Left renal pelvis (tissue), 4 donors: ENCODE measurements around the gene DKK3. TPM values are rescaled to one million over a fixed set of nuclear protein-coding genes. Genes with fewer than 3 reads are reported as not detected.

Experiments used
- DNase-seq, 4 donors: peaks; one replicate each; pipeline ENCODE4 v3.0.0-alpha.2; 2013; ENCODE audit warnings: low read depth in 4 of 4, low spot score in 3 of 4
- polyA plus RNA-seq, 4 donors: library from polyadenylated mRNA; unstranded; fragments of 120-200 nt; gene quantifications; one replicate each; pipeline ENCODE4 v1.2.1, GENCODE V29; 2013; ENCODE audit not compliant: insufficient read length in 4 of 4

DKK3 gene
- polyA plus RNA-seq, 4 donors, result 47.6 to 320 (median 95.1) TPM

DNA sequence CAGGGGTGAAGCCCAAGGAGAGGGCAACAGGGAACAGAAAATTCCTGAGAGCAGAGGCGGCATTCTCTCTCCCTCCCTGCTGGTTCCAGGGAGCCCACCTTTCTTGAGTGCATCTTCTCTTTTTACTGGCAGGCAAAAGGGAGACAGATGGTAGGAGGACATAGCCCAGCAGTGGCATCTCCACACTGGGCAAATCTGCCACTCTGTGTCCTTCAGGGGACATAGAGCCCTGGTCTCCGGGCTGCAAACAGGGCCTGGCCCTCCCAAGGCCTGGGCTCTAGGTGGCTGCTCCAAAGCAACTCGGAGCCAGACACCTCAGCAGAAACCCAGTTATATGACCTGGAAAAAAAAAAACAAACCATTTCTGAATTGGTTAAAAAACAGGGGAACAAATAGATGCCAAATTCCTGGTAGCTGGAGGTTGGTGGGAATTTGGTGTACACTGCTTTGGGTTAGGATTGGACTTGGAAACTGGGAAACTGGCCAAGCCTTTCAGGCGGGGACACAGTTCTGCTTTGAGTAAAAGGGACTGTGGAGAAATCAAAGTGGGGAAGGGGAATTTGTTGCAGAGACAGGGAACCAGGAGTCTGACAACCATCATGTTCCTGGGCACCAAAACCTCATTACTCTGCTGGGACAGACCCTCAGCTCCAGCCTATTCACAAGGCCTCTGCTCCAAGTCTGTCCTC, 23.6 kb upstream of the DKK3 start:
- no peak for DNase-seq

DNA sequence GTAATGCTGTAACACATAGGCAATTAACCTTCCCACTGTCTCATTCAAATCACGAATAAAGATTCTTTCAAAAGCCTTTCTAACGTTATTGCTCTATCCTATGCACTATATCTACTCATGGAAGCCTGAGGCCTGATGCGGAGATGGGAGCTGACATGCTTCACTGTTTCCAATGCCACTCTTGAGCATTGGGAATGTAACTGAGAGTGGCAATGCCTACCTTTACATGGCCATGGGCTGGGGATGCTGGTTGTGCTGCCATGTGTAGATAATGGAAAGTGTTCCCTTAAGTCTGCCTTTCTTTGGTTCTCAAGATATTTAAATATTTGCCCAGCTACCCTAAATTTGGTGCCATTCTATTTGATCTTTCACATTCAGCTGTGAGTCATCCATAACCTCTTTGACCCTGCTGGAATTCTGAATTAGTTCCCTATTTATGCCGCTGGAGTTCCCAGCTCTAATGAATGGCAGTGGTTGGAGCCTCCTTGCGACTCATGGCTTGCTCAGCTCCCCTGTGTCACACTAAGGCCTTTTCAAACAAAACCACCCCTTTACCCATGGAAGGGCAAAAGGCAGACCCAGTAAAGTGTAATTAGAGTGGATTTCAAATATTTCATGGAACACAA, 21.4 kb upstream of the DKK3 start:
- no peak for DNase-seq

DNA sequence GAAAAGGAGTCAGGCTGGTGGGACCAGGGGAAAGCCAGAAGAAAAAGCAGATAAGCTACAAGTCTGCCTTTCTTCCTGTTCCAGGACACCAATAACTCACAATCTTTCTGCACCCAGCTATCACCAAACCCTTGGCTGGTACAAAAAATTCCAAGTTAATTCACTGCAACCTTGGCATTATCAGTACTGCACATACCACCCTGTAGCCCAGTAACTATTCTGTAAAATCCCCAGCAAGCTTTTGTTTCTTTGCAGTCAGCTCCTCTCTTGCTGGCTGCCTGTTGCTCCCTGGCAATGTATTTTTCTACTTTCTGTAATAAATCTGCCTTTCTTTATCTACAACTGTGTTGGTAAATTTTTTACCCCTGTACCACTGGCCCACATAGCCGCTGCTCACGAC, 20.7 kb upstream of the DKK3 start:
- no peak for DNase-seq

DNA sequence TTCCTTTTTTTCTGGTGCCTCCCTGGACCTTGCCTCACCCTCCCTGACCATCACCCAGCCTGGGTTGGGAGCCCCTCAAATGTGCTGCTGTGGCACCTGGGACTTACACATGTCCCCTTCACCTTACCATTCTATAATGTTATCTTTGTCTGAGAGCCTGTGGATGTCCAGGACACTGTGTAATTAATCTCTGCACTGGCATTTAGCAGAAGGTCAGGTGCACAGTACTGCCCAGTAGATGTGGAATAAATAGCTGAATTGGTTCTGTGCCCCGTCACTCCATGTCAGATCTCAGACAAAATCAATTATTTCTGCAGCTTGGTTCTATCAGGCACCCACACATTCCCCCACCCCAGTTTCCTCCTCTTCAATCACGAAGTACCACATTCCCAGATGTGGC, 19.9 kb upstream of the DKK3 start:
- DNase-seq, result no peak

DNA sequence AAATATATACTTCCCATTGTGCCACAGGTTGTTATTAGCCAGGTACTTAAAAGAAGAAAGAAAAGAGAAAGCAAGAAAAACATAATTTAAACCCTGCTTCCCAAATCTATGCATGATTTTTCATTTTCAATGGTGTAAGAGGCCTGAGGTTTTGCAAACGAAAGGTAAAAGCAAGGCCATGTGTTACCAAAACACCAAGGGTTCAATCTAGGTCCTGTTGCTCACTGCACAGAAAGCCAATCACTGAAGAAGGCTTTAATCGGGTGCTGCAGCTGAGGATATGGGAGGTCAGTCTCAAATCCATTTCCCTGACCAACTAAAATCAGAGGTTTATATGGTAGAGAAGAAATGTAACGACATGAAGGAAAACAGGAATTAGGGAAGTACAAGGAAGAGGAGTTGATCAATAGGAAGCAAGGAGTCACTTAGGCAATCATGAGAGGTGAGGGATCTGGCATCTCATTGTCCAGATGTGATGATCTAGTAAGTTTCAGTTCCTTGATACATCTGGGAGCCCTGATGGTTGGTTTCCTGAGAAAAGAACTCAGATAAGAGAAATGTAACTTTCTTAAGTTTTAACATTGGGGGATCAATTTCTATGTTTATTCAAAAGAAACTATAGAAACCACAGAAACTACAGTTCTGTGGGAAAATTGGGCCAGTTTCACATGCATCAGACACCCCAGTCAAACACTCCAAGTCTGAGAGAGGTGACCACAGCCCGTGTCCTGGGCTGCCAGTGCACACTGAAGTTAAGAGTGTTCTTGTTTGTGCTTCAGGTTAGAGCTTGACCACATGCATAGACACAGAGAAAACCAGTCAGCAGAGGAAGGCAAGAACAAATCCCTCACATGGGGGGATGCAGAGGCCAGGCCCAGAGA, 18.1 kb upstream of the DKK3 start:
- DNase-seq, result no peak

DNA sequence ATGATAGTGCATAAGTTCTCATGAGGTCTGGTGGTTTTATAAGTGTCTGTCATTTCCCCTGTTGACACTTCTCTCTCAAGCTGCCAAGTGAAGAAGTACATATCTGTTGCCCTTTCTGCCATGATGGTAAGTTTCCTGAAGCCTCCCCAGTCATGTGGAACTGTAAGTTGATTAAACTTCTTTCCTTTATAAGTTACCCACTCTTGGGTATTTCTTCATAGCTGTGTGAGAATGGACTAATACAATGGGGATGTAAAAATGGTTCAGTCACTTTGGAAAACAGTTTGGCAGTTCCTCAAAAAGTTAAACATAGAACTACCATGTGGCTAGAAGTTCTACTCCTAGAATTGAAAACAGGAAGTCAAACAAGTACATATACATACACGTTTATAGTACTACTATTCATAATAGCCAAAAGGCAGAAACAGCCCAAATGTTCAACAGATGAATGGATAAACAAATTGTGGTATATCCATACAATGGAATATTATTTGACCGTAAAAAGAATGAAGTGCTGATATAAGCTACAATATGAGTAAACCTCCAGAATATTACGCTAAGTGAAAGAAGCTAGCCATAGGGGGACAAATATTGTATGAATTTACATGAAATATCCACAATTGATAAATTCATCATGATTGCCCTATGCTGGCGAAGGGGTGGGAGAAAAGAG, 16.0 kb upstream of the DKK3 start:
- no peak for DNase-seq

DNA sequence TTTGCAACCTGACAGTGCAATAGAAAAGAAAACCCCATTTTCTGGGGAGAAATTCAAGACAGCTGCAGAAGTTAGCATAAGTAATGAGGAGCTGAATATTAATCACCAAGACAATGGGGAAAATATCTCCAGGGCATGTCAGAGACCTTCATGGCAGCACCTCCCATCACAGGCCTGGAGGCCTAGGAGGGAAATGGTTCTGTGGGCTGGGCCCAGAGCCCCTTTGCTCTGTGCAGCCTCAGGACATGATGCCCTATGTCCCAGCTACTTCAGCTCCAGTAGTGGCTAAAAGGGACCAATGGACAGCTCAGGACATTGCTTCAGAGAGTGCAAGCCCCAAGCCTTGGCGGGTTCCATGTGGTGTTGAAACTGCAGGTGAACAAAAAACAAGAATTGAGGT, 14.6 kb upstream of the DKK3 start:
- no peak for DNase-seq

DNA sequence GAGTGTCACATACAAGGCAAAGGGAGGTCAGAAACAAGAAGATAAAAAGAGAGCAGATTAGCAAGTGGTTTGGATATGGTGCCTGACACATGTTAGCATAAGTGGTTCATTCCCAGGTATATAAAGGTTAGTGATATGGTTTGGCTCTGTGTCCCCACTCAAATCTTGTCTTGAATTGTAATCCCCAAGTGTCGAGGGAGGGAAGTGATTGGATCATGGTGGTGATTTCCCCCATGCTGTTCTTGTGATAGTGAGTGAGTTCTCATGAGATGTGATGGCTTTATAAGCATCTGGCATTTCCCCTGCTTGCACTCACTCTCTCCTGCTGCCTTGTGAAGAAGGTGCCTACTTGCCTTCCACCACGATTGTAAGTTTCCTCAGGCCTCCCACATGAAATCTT, 12.1 kb upstream of the DKK3 start:
- no peak for DNase-seq

DNA sequence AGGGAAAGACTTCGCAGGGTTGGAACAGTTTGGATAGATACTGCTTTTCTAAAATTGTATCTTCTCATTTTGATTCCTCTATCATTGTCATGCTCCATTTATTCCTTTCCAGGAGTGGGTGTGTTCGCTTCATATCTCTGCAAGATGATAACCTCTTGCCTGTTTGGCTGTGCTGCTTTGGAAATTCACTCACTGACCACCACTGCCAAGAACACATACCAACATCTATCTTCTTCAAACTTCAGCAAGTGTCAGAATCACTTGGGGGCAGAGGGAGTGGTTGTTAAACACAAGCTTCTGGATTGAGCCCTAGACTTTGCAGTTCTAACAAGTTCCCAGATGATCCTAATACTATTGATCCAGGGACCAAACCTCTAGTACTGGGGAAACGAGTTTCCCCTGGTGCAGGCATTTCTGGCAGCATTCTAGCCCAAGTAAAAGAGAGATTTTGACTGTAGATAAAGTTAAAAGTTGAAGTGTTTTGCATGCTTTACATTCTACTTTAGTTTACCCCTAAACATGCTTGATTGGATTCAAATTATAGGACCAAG, 11.5 kb upstream of the DKK3 start:
- DNase-seq, result no peak

DNA sequence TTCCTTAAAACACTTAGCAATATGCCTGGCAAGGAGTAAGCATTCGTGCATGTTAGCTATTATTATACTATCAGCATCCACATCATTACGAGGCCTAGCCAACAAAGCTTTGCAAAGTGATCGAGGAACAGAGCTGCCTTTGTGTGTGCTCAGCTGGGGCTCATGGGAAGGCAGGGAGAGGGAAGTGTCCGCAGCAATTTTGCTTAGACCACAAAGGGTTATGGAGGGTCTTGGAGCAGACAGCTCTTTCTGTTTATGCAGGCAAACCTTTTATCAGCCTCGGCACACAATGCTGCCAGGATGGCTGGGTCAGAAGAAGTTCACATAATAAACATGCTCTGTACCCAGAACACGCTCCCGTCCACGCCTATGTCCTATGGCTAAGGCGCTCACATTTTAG, 10.9 kb upstream of the DKK3 start:
- DNase-seq, result no peak

DNA sequence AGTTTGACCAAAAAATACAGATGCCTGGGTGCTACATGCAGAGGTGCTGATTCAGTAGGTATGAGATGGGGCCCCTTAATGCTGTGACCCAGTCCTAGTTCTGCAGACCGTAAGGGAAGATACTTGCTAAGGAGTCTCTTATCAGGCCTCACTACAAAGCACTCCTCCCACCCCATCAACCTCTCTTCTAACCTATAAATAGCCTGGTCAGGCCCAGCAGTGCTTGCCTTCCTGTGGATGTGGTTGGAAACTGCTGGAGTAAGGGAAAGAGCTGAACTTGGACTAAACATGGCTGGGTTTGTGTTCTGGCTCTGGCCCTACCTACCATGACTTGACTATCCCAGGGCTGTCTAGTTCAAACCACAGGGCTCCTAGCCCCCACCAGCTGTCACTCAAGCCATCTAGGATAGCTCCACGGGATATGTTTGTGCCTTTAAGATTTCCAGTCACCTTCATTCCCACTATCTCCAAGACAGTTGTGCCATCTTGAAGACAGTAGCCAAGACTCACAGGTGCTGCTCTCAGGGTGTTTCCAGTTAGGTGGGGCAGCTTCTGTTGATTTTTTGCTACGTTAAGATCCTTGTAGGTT, 9.5 kb upstream of the DKK3 start:
- no peak for DNase-seq

DNA sequence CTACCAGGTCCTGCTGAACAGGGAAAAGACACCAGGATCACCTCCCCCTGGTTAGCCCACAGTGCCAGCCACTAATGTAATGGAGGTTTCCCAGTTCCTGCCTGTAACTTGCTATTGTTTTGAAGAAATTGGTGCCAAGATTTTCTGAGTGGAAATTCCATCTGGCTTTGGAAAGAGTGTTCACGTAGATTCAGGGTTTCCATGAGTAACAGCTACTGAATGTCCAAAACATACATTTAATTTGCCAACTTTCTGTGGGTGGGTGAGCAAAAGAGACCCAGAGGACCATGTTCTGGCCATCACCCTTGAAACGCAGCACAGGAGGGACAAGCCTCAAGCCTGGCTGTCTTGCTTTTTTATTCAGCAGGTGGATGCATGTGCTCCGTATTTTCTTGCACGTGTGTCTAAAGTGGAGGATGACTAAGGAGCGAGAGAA, 8.8 kb upstream of the DKK3 start:
- DNase-seq, result no peak

DNA sequence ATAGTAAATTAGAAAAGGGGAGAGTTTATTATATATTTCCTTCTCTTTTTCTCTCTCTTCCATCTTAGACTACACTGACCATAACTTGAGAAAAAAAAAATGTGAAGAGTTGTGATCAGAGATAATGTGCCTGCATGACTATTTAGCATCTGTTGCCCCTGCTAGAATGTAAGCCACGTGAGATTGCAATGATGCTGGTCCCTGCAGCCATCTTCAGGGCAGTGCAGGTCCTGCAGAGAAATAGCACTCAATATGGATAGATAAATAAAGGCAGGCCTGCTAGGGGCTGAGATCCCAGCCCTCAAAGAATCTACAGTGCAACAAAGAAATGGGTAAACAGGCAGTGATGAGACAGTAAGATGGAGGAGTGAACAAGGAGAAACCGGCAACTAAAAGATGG, 7.8 kb upstream of the DKK3 start:
- no peak for DNase-seq

DNA sequence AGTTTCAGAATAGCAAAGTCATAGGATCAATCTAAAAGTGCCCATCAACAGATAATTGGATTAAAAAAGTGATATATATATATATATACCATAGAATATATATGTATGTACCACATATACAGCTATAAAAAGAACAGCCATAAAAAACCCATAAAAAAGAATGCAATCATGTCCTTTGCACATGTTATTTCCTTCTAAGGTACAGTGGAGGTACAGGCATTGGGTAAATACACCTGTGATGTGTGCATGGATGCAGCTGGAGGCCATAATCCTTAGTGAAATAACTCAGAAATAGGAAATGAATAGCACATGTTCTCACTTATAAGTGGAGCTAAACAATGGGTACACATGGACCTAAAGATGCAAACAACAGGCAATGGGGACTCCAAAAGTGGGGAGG, 7.1 kb upstream of the DKK3 start:
- no peak for DNase-seq

DNA sequence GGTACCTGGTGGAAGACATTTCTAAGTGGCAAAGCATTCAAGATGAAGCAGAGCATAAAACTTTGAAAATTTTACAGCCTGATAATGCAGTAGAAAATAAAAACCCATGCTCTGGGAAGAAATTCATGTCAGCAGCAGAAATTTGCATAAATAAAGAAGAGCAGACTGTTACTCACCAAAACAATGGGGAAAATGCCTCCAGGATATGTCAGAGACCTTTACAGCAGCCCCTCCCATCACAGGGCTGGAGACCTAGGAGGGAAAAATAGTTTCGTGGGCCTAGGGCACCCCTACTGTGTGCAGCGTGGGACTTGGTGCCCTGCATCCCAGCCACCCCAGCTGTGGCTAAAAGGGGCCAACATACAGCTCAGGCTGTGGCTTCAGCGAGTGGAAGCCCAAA, 5.4 kb upstream of the DKK3 start:
- no peak for DNase-seq

DNA sequence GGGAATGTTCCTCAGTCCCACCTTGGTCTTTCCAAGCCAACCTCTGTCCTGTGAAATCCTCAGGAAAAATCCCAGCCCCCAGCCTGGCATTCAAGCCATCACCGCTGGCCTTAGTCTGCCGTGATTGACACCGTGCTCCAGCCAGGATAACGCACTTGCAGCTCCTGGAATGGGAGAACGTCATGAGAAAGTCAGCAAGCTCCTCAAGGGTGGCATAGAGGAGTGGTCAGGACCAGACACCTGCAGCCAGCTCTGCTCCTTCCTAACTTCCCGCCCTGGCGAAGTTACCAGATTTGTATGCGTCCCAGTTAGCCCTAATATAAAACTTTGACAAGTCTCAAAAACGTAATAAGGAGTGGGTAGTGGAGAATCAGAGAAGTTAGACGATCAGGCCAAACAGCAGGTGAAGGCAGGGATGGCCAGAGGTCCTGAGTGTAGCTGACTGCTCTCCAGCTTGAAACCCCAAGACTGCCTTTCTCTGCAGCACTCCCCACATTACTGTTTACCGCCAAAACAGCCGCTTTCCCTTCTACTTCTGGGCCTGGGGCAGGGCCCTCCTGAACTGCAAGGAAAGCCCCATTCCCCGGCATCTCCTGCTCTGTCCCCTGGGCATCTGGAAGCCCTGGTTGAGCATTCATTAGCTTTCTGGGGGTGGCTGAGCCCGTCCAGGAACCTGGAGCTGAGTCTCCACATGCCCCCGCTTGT, 1.3 kb upstream of the DKK3 start:
- DNase-seq, result no peak

DNA sequence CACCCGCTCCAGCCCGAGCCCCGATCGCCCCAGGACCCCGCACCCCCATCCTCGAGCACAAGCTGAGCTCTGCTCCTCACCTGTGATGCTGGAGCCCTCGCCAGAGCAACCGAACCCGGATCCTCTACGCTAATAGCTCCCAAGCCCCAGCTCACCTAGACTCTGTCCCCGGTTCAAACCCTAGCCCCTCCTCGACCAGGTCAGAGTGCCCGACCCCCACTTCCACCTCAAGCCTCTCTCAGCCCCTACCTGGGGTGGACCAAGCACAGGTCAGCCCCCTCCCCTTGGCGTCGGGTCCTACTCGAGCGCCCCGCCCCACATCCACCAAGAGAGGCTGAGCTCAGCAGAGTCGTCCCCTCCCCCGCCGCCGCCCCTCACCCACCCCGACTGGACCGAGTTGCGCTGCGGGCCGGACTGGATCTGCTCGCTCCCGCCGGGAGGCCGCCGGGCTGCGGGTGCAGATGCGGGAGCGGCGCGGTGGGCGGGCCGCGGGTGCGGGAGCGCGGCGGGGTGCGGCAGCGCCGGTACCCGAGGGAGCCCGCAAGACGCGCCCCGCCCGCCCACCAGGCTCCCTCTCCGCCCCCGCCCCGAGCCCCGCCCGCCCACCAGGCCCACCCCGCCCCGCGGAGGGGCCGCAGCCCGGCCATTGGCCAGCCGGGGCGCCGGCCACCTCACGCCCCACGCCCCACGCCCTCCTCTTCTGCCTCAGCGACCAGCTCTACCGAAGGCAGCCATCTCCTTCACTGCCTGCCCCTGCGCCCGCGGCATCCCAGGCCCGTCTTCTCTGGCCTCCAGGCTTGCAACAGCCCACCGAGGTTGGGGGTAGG, 577 bp upstream of the DKK3 start:
- DNase-seq, result no peak

DNA sequence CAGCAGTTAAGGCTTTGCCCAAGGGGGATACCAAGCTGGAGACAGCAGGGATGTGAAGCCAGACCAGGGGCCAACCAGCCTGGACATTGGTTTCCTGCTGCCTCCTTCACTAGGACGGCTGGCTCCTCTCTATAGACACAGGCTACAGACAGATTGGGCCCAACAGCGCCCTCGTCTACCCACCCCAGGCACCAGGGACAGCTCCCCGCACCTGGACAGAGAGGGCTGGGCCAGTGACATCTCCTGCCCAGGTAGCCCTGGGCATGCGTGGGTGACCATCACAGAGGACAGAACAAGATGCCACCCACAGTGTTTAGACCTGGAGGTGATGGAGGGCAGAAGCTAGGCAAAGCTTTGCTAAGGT, 1.2 kb downstream of the DKK3 start:
- no peak for DNase-seq

DNA sequence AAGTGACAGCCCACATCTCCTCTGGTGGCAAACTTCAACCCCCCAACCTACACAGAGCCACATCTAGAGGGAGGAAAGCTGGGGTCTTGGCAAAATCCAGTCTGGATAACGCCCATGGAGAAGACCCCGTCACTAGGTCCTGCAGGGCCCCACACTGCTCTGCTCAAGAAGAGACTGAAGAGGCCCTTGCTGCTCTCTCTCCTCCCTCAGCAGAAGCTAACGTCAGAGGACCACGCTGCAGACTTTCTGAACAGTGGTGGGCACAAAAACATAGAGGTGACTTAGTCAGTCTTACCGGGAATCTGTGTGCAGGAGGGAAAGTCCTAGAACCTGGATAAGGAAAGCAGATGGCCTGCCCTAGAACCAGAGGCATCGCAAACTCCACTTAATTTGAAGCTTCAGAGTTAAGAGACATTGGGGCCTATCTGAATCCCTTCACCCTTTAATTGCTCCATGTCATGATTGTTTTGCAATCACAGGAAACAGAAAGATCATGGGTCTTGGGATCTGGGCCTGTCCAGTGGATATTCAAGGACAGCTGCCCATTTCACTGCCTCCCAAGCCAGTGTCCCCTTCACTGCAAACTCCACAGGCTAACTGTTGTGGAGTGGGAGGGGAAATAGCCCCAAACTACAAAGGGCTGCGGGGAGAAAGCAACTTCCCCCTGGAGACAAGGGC, 1.7 kb downstream of the DKK3 start:
- DNase-seq, result no peak
